H9 (cell line): ENCODE results near the gene BEGAIN. TPM values are rescaled to one million over a fixed set of nuclear protein-coding genes. Genes with fewer than 3 reads are reported as not detected.

ENCODE experiments used
- DNase-seq: peaks from one replicate; pipeline ENCODE4 v3.0.0-alpha.2; 2017
- H2AFZ ChIP-seq: one replicate; pipeline ENCODE4 v1.6.1; 2013; ENCODE audit warnings: mild to moderate bottlenecking, low read length, control low read depth, moderate library complexity
- H2AK5ac ChIP-seq: 2 replicates; pipeline ENCODE4 v1.6.1; 2013; ENCODE audit warnings: low read length, control low read depth, mixed read lengths; ENCODE audit not compliant: insufficient read length
- H2BK120ac ChIP-seq: one replicate; pipeline ENCODE4 v1.6.1; 2013; ENCODE audit warnings: low read depth, mild to moderate bottlenecking, low read length, control low read depth, inconsistent platforms; ENCODE audit not compliant: poor library complexity, severe bottlenecking
- H2BK12ac ChIP-seq: 2 replicates; pipeline ENCODE4 v1.6.1; 2013; ENCODE audit warnings: low read length, control low read depth, mixed read lengths, low read depth; ENCODE audit not compliant: insufficient read length
- H2BK15ac ChIP-seq: 2 replicates; pipeline ENCODE4 v1.6.1; 2013; ENCODE audit warnings: low read depth, low read length, control low read depth
- H2BK20ac ChIP-seq: one replicate; pipeline ENCODE4 v1.6.1; 2013; ENCODE audit warnings: low read depth, mild to moderate bottlenecking, low read length, control low read depth, inconsistent platforms; ENCODE audit not compliant: poor library complexity, severe bottlenecking
- H2BK5ac ChIP-seq: 2 replicates; pipeline ENCODE4 v1.6.1; 2013; ENCODE audit warnings: low read length, control low read depth, mixed read lengths; ENCODE audit not compliant: insufficient read length
- H3K14ac ChIP-seq: 2 replicates; pipeline ENCODE4 v1.6.1; 2013; ENCODE audit warnings: low read length, control low read depth; ENCODE audit not compliant: insufficient read depth
- H3K18ac ChIP-seq: 2 replicates; pipeline ENCODE4 v1.6.1; 2013; ENCODE audit warnings: low read depth, mild to moderate bottlenecking, mixed read lengths, low read length, control low read depth; ENCODE audit not compliant: insufficient read length
- H3K23ac ChIP-seq: 2 replicates; pipeline ENCODE4 v1.6.1; 2013; ENCODE audit warnings: low read length, control low read depth, mixed read lengths, low read depth; ENCODE audit not compliant: insufficient read length
- H3K23me2 ChIP-seq: 2 replicates; pipeline ENCODE4 v1.6.1; 2013; ENCODE audit warnings: low read depth, mild to moderate bottlenecking, mixed read lengths, low read length, control low read depth; ENCODE audit not compliant: insufficient read length, poor library complexity, severe bottlenecking
- H3K27ac ChIP-seq: 2 replicates; pipeline ENCODE4 v1.5.1; 2013; ENCODE audit warnings: low read length, control low read depth, mixed read lengths, low read depth; ENCODE audit not compliant: insufficient read length
- H3K27me3 ChIP-seq: 2 replicates; pipeline ENCODE4 v1.6.1; 2013; ENCODE audit warnings: low read length, control low read depth, inconsistent platforms; ENCODE audit not compliant: insufficient read depth
- H3K4ac ChIP-seq: 2 replicates; pipeline ENCODE4 v1.6.1; 2013; ENCODE audit warnings: low read depth, mild to moderate bottlenecking, control low read depth, inconsistent platforms, low read length, moderate library complexity
- H3K4me1 ChIP-seq: 2 replicates; pipeline ENCODE4 v1.6.1; 2013; ENCODE audit warnings: low read length, control low read depth, inconsistent platforms; ENCODE audit not compliant: insufficient read depth
- H3K4me2 ChIP-seq: 2 replicates; pipeline ENCODE4 v1.6.1; 2013; ENCODE audit warnings: low read length, control low read depth, mixed read lengths; ENCODE audit not compliant: insufficient read length, insufficient read depth
- H3K56ac ChIP-seq: 2 replicates; pipeline ENCODE4 v1.6.1; 2013; ENCODE audit warnings: low read depth, mild to moderate bottlenecking, mixed read lengths, low read length, control low read depth; ENCODE audit not compliant: insufficient read length
- H3K79me1 ChIP-seq: 2 replicates; pipeline ENCODE4 v1.6.1; 2013; ENCODE audit warnings: low read depth, mild to moderate bottlenecking, moderate library complexity, low read length, control low read depth, inconsistent platforms; ENCODE audit not compliant: insufficient read depth, poor library complexity, severe bottlenecking
- H3K79me2 ChIP-seq: 2 replicates; pipeline ENCODE4 v1.6.1; 2013; ENCODE audit warnings: low read length, control low read depth, inconsistent platforms; ENCODE audit not compliant: insufficient read depth
- H3K9ac ChIP-seq: 2 replicates; pipeline ENCODE4 v1.6.1; 2013; ENCODE audit warnings: low read length, control low read depth, mixed read lengths; ENCODE audit not compliant: insufficient read length; ENCODE audit errors: extremely low read depth
- H3K9me3 ChIP-seq: one replicate; pipeline ENCODE4 v1.6.1; 2013; ENCODE audit warnings: low read depth, low read length, inconsistent platforms; ENCODE audit not compliant: control insufficient read depth
- H3T11ph ChIP-seq: one replicate; pipeline ENCODE4 v1.6.1; 2013; ENCODE audit warnings: mild to moderate bottlenecking, low read length, control low read depth, inconsistent platforms
- H4K20me1 ChIP-seq: one replicate; pipeline ENCODE4 v1.6.1; 2013; ENCODE audit not compliant: control insufficient read depth, insufficient read length, insufficient read depth
- H4K5ac ChIP-seq: 2 replicates; pipeline ENCODE4 v1.6.1; 2013; ENCODE audit warnings: low read depth, mild to moderate bottlenecking, mixed read lengths, low read length, control low read depth; ENCODE audit not compliant: insufficient read length
- H4K8ac ChIP-seq: replicated peaks from 2 replicates; pipeline ENCODE4 v1.6.1; 2013; ENCODE audit warnings: low read length, control low read depth, mixed read lengths, low read depth; ENCODE audit not compliant: insufficient read length
- H4K91ac ChIP-seq: 2 replicates; pipeline ENCODE4 v1.6.1; 2013; ENCODE audit warnings: low read depth, mild to moderate bottlenecking, moderate library complexity, mixed read lengths, low read length, control low read depth; ENCODE audit not compliant: insufficient read length
- H3K27ac Mint-ChIP-seq, 3 experiments: 2 replicates in 2 of 3; 3 replicates in 1 of 3; pipeline ENCODE4 v1.8.0; 2020 to 2021; ENCODE audit warnings: mixed read lengths in 3 of 3, mild to moderate bottlenecking in 1 of 3, moderate library complexity in 1 of 3
- H3K27me3 Mint-ChIP-seq: 2 replicates; pipeline ENCODE4 v1.8.0; 2021; ENCODE audit warnings: low read depth, mild to moderate bottlenecking, moderate library complexity, mixed read lengths
- H3K36me3 Mint-ChIP-seq, 3 experiments: 2 replicates in 2 of 3; 3 replicates in 1 of 3; pipeline ENCODE4 v1.8.0; 2020 to 2021; ENCODE audit warnings: low read depth in 3 of 3, mixed read lengths in 3 of 3; ENCODE audit not compliant: insufficient read depth in 1 of 3
- H3K4me1 Mint-ChIP-seq, 2 experiments: 2 replicates each; pipeline ENCODE4 v1.8.0; 2020; ENCODE audit warnings: mixed read lengths in 2 of 2
- H3K4me3 Mint-ChIP-seq, 2 experiments: 2 replicates in 1 of 2; 3 replicates in 1 of 2; pipeline ENCODE4 v1.8.0; 2020 to 2021; ENCODE audit warnings: mild to moderate bottlenecking in 2 of 2, mixed read lengths in 2 of 2, moderate library complexity in 1 of 2
- H3K9me3 Mint-ChIP-seq, 2 experiments: 2 replicates in 1 of 2; 3 replicates in 1 of 2; pipeline ENCODE4 v1.8.0; 2020; ENCODE audit warnings: mild to moderate bottlenecking in 2 of 2, mixed read lengths in 2 of 2, moderate library complexity in 1 of 2
- WGBS: extraction: QIAGEN DNeasy Blood & Tissue Kit; methylation state at CpG from one replicate; pipeline ENCODE4 v1.1.7; 2013; ENCODE audit warnings: missing lambda C conversion rate, low lambda C conversion rate, mixed read lengths; ENCODE audit not compliant: insufficient read length; ENCODE audit errors: extremely low coverage; 5-methylcytosine and 5-hydroxymethylcytosine counted together
- total RNA-seq: library from RNA; stranded (reverse); gene quantifications from 2 replicates; pipeline ENCODE4 v1.2.1, GENCODE V29; 2021
- TF ChIP-seq, protein P1 (sequence below): fragments of 200-600 bp; sonication (generic); conservative IDR thresholded peaks from 3 replicates; pipeline ENCODE4 v1.8.0; 2021; ENCODE audit warnings: antibody characterized with exemption, mild to moderate bottlenecking

Gene BEGAIN
- total RNA-seq, 1 experiment from 2014 or later = 2.6 TPM

DNA sequence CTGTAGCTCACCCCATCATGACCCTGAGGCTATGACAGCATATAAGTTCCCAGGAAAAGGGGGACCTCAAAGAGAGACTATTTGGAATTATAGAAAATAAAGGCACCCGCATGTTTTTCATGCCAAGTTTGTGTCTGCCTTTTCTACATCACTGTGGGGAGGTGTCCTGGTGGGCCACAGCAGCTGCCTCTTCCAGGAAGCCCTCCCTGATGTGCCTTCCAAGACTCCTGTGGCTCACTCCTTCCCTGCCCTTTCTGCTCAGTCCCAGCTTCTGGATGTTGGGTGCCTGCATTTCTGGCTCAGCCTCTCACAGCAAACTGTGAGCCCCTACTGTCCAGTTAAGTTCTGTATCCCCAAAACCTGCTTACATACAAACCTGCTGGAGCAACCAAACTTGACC lies 36.3 kb upstream of the BEGAIN start:
- Histone ChIP-seq H3K27ac (no peak overlapping the region), H3K14ac (no peak overlapping the region), H4K91ac (no peak overlapping the region), H4K8ac (no peak overlapping the region), H2AFZ (no peak overlapping the region), H4K20me1 (no peaks in the 10 kb centered on the region), H3K4ac (no peak overlapping the region), H3K18ac (no peak overlapping the region), H4K5ac (no peak overlapping the region), H3K4me2 (no peak overlapping the region), H2BK12ac (no peak overlapping the region), H3K9ac (no peak overlapping the region), H2BK15ac (no peak overlapping the region), H3K23me2 (no peaks in the 10 kb centered on the region), H2BK20ac (no peak overlapping the region), H3K27me3 (no peaks in the 10 kb centered on the region), H3K79me2 (no peaks in the 10 kb centered on the region), H2AK5ac (no peak overlapping the region), H2BK120ac (no peak overlapping the region), H3K79me1 (no peaks in the 10 kb centered on the region), H3K9me3 (no peaks in the 10 kb centered on the region), H3T11ph (no peak overlapping the region), H3K56ac (no peak overlapping the region), H3K23ac (no peak overlapping the region), H3K4me1 (no peaks in the 10 kb centered on the region), H2BK5ac (no peak overlapping the region)
- TF ChIP-seq, protein P1, sequence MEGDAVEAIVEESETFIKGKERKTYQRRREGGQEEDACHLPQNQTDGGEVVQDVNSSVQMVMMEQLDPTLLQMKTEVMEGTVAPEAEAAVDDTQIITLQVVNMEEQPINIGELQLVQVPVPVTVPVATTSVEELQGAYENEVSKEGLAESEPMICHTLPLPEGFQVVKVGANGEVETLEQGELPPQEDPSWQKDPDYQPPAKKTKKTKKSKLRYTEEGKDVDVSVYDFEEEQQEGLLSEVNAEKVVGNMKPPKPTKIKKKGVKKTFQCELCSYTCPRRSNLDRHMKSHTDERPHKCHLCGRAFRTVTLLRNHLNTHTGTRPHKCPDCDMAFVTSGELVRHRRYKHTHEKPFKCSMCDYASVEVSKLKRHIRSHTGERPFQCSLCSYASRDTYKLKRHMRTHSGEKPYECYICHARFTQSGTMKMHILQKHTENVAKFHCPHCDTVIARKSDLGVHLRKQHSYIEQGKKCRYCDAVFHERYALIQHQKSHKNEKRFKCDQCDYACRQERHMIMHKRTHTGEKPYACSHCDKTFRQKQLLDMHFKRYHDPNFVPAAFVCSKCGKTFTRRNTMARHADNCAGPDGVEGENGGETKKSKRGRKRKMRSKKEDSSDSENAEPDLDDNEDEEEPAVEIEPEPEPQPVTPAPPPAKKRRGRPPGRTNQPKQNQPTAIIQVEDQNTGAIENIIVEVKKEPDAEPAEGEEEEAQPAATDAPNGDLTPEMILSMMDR = no peak
- no peak for DNase-seq
- Mint-ChIP-seq H3K4me3 (no peak overlapping the region), H3K27me3 (peaks cover 58% of the 10 kb centered on the region), H3K4me1 (peaks cover 0 to 3% of the 10 kb centered on the region in 2 experiments; a peak in 1 of 4 replicates), H3K36me3 (no peaks in the 10 kb centered on the region), H3K9me3 (no peaks in the 10 kb centered on the region; a peak in 2 of 5 replicates), H3K27ac (no peak overlapping the region)
- no CpG with 5 or more reads among the region's 1 CpG for WGBS
